Hair follicular keratinocyte (primary cell): ENCODE data around the gene NDUFS1. TPM values are rescaled to one million over a fixed set of nuclear protein-coding genes. Genes with fewer than 3 reads are reported as not detected.

Experiments used
- total RNA-seq: library from RNA; depleted of rRNA; stranded (reverse); fragments of >200 nt; gene quantifications from 2 replicates; pipeline ENCODE4 v1.2.3, GENCODE V29; 2015

Gene NDUFS1
- 86.3 and 125 TPM in 2 replicates for total RNA-seq

GRCh38 chr2:206159346-206160124 is at the start of gene NDUFS1, which contains the start of gene EEF1B2:
Gene NDUFS1, minus strand, starts transcription at chr2:206159444. Its CDS starts 5,766 bp downstream, at chr2:206153678.
Gene EEF1B2, plus strand, starts transcription at chr2:206159895. Its CDS starts 85 bp downstream, at chr2:206159980.

DNA sequence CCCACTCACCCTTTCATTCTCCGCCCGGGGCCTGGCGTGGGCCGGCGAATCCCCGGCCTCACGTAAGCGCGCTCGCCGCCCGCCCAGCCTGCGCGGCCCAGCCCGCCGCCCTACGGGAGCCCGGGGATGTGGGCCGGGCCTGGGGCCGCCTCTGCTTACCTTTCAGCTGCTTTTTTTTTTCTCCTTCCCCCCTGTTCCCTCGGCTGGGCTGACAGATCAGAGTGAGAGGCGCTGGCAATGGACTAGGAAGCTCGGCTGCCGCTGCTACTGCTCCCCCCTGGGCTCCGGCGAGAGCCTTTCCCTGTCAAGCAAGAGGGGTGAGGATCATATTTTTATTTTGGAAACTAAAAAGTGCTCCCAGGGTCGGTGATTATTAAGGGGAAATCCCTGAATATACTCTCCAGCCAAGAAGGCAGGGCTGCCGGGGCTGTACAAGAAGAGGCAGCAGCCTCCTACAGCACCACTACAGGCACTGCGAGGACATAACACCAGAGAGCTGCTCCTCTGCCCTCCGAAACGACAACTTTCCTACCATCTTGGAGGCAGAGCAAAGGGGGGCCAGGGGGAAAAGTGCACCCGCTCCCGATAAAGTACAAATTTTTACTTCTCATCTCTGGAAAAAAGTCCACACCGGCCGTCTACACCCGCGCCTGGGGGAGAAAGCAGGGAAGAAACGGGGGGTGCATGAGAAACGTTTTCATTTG is 73.3 kb downstream of the NDUFS1 start, which contains the start of gene INO80D:
Gene INO80D, minus strand, starts transcription at position 433 of the 704 bp plus-strand sequence. CDS start 23,158 bp downstream, outside the sequence.

Other genes with a start within 250 kb of the NDUFS1 start
- gene INO80D, start 73.3 kb downstream of the NDUFS1 start, total RNA-seq = 5.4 and 6.5 TPM in 2 replicates
- 760 and 770 TPM in 2 replicates for gene EEF1B2, start 451 bp upstream of the NDUFS1 start, total RNA-seq
- gene ZDBF2, start 115.2 kb upstream of the NDUFS1 start, total RNA-seq = 2.5 and 4.2 TPM in 2 replicates